HG02571 (cell line): ENCODE data around the gene HERPUD1.
A peak's percentile ranks its signal among the peaks of the same experiment; 100 is the strongest.
"Not testable (repeated sequence)": the region's sequence is repeated elsewhere in the genome, so short reads cannot be mapped to it uniquely, and the experiment has no call there.

Experiments
- ATAC-seq: cut with Tn5 transposase; IDR thresholded peaks from one replicate; pipeline ENCODE4 v1.9.1; 2021; ENCODE audit warnings: mild to moderate bottlenecking, moderate library complexity; ENCODE audit not compliant: unreplicated experiment

The HERPUD1 gene

GRCh38 chr16:56977823-56978430 is 46.0 kb downstream of the HERPUD1 start:
- no peak for ATAC-seq

GRCh38 chr16:56980201-56980535 is 48.2 kb downstream of the HERPUD1 start:
- ATAC-seq, result no peak

GRCh38 chr16:56980792-56981724 is 49.1 kb downstream of the HERPUD1 start:
- ATAC-seq, result no peak

GRCh38 chr16:56981729-56982271 is 49.9 kb downstream of the HERPUD1 start:
- ATAC-seq, result no peak

GRCh38 chr16:56982695-56983094 is 50.8 kb downstream of the HERPUD1 start:
- ATAC-seq, result no peak

GRCh38 chr16:56983211-56983751 is 51.3 kb downstream of the HERPUD1 start:
- ATAC-seq, result no peak

GRCh38 chr16:56984639-56985038 is 52.7 kb downstream of the HERPUD1 start:
- no peak for ATAC-seq

- no peak for ATAC-seq
Observed at GRCh38 chr16:56985288-56985961, 53.5 kb downstream of the HERPUD1 start.

- ATAC-seq, result no peak
Observed at GRCh38 chr16:56985962-56986360, 54.0 kb downstream of the HERPUD1 start.

GRCh38 chr16:56986361-56986760 is 54.4 kb downstream of the HERPUD1 start:
- ATAC-seq, result no peak

- not testable (repeated sequence) for ATAC-seq
Observed at GRCh38 chr16:56986908-56987307, 55.0 kb downstream of the HERPUD1 start.

GRCh38 chr16:56987692-56988091 is 55.8 kb downstream of the HERPUD1 start:
- no peak for ATAC-seq

- ATAC-seq, result no peak
Observed at GRCh38 chr16:56988161-56988947, 56.4 kb downstream of the HERPUD1 start.

- ATAC-seq, result peak; percentile 77
Observed at GRCh38 chr16:56988948-56989945, 57.3 kb downstream of the HERPUD1 start, which contains the start of gene NLRC5. Gene NLRC5, plus strand, starts transcription at chr16:56989557. Its CDS starts 31,156 bp downstream, at chr16:57020713.

- ATAC-seq, result no peak
Observed at GRCh38 chr16:56989988-56990387, 58.0 kb downstream of the HERPUD1 start.

- no peak for ATAC-seq
Observed at GRCh38 chr16:56990407-56991286, 58.7 kb downstream of the HERPUD1 start.

- ATAC-seq, result not testable (repeated sequence)
Observed at GRCh38 chr16:56992431-56992830, 60.5 kb downstream of the HERPUD1 start.

- no peak for ATAC-seq
Observed at GRCh38 chr16:56993204-56993603, 61.3 kb downstream of the HERPUD1 start.
